ENCODE data around the gene ELAVL4.

Gene ELAVL4

DNA sequence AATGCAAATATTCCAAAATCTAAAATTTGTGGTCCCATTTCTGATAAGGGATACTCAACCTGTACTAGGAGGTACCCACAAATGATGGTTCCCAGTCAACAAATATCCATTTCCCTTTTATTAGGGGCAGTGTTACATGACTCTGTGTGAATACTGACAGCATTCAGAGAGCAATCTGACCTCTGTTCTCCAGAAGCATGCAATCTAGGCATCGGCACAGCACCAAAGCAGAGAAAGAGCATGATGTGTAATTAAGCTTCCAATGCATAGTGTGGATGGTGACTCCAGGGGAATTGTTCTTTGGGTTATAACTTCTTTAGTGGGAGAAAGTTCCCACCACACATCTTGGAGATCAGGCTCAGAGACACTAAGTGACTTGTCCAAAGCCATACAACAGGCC, 71.6 kb downstream of the ELAVL4 start:
- no peak for DNase-seq (ENCODE audit: low read depth)

DNA sequence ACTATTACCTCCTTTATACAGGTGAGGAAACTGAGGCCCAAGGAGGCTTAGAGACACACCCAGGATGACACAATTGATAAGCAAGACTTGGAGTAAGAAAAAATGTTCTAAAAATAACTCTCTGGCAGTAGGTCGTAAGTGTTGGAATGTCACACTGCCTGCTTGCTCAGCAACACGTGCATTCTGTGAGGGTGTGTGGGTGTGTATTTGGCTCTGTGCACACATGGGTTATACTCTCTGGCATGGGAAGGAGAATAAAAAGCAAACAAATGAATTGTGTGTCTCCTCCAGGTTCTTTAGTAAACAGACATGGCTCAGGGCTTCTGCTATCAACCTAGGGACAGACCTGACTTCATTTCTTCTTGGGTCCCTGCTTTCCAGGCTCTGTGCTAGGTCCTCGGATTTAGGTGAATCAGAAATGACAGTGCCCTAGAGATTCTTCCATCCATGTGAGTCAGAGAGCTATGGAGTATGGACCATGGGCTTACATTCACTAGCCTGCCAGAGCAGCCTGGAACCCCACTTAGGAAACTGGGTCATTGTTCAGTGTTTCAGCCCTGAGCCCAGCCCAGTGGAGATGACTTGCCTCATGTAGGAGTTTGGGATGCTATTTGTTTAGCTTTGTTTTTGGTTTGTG, 72.4 kb downstream of the ELAVL4 start:
- DNase-seq (ENCODE audit: low read depth): no peak

DNA sequence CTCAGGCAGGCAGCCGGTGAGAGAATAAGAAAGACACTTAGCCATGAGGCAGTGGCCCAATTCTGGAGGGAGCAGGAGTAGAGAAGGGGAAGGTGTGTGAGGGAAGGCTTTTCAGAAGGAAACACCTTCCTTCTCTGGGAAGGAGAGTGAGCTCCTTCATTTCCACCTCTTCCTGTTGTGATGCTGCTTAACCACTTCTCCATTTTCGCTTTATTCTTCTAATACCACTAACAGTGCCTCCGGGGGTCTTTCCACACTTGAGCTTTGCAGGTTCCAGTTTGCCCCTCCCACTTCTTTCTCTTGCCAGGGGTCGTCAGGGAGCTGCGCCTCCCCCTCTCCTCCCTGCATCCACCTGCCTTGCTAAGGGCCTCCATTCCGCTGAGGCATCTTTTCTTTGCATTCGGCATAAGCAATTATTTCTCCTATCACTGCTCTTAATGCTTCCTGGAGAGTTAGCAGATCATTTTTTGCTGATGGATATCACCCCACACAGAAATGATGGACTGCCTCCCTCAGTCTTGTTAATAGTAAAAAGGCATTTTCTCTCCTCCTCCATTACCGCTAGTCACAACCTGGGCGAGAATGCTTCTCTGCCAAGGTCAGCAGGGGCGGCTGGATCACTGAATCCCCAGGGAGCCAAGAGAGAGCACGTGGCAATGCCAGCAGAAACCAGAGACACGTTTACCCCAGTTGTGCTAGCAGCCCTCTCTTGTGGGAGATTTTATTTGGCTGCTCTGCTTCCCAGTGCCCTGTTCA, 74.8 kb downstream of the ELAVL4 start:
- no peak for DNase-seq (ENCODE audit: low read depth)

- DNase-seq (ENCODE audit: low read depth): no peak
Observed at GRCh38 chr1:50189369-50189768, 80.6 kb downstream of the ELAVL4 start.

DNA sequence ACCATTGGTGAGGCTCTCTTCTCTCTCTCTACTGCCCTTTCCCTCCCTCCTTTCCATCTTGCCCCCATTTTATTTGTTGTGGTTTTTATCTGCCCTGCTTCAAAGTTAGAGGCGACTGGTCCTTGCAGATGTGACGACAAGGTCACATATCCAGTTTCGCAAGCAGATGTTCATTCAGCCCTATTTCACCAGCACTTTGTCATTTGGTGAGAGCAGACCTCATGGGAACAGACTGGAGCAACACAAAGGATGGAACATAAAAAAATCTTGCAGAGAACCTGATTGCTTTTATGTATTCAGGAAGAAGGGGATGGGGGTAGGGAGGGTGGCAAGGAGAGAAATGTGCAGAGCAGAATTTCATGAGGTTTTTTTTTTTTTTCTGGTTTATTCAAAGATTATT, 84.3 kb downstream of the ELAVL4 start:
- DNase-seq (ENCODE audit: low read depth): no peak

DNA sequence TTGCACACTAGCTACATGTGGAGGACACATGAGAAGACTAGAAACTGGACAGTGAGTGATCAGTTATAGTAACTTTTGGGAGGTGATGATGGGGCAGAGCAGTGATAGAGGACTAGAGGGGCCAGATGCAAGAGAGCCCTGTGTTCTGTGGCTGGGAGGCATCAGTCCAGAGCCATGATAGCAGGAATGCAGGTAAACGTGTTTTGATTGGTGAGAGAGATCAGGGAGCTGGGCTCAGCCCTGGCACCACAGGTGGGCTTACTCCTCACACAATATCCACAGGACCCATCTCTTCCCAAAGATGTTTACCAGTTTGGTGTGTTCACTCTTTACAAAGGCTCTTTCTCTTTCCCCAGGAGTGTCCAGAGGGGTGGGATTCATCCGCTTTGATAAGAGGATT, 86.5 kb downstream of the ELAVL4 start:
- no peak for DNase-seq (ENCODE audit: low read depth)

GRCh38 chr1:50196081-50196480, 87.4 kb downstream of the ELAVL4 start:
- no peak for DNase-seq (ENCODE audit: low read depth)

DNA sequence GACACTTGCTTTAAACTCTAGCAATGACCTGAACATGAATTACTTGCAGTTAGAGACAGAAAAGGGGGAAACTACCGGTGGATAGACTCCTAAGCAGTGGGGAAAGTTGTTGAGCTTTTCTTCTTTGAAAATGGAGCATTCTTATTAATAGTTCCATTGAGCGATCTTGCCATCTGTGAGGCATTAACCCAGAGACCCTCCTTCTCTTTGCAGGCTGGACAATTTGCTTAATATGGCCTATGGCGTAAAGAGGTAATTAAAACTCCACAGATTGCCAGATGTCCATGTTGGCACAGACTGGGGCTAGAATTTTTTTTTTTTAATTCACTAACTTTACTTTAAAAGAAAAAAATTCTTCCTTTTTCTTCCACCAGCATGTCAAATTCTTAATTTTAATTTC, 88.5 kb downstream of the ELAVL4 start:
- DNase-seq (ENCODE audit: low read depth): no peak

GRCh38 chr1:50208315-50208714, 99.6 kb downstream of the ELAVL4 start:
- no peak for DNase-seq (ENCODE audit: low read depth)

DNA sequence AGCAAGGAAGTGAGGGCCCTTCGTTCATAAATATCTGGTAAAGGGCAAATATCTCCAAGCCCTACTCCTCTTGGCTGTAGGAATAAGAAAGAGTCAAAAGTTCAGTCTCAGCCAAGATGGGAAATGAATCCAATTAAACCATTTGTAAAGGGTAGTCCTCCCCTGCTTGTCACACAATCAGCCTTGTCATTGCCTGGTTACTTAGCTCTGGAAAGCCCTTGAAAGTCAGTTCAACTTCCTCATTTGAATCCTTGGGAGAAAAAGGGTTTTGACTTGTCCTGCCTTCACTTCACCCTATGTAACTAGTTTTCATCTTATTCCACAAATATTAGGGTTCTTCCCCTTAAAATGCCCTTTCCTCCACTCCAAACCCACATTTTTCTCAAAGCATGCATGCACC, 100.0 kb downstream of the ELAVL4 start:
- no peak for DNase-seq (ENCODE audit: low read depth)

DNA sequence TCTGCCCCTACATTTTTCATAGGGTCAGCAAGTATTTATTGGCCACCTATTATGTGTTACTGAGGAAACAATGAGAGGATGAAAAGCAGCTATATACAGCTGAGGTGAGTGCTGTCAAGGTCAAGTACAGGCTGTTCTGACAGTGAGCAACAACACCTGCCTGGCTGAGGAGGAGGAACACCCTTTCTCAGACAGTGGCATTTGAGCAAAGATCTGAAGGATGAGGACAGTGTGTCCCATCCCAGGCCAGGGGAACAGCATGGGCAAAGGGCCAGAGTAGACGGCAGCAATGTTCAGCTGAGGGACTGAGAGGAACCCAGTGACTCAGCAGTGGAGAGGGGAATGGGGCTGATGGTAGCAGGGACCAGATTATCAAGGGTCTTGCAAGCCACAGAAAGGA, 101.0 kb downstream of the ELAVL4 start:
- DNase-seq (ENCODE audit: low read depth): no peak

GRCh38 chr1:50213505-50213904, 104.8 kb downstream of the ELAVL4 start:
- DNase-seq (ENCODE audit: low read depth): no peak

DNA sequence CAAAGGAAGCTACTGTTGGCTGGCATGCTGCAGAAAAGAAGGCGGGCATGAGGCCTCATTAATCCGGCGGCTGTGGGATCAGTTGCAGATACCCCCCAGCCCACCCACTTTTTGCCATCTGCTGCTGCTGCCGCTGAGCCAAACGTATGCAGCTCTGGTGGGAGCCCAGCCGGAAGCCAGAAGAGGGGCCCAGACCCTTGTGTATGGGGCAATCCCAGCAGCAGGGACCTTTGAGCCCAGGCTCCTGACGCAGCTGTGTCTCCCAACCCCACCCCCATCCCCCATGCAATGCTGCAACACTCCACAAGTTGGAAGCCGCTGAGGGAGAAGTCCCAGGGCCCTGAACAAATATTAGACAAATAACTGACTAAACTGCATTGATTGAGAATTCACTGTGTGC, 106.0 kb downstream of the ELAVL4 start:
- DNase-seq (ENCODE audit: low read depth): no peak

DNA sequence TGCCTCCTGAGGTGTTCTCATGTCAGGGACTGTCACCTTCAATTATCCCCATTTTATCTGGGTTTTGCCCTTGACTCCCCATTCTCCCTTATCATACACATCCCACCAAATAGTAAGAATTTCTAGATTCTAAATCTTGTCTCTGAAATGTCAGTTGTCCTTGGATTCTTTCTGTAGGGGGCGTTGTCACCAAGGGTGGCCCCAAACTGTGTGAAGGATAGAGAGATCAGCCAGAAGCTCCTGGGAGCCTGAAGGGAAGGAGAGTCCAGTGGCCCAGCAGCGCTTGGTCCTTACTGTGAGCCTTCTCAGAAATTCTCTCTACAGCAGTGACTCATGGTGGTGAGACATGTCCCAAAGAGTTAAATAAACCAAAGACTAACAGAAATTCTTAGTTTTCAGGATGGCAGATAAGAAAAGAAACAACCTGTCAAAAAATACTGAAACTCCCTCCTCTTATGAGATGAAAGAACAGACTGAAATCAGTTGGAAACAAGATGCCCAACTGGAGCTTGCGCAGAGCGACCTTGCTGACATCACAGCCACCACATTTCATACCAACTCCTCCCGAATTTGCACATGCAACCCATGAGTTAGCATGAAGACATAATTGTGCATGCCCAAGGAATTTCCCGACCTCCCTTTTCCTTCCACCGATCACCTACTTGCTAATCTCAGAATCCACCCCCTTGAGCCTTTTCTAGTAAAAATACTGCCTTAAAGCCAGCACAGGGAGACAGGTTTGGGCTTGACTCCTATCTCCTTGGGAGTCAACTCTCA, 109.8 kb downstream of the ELAVL4 start:
- no peak for DNase-seq (ENCODE audit: low read depth)

GRCh38 chr1:50228871-50229384, 120.2 kb downstream of the ELAVL4 start:
- DNase-seq (ENCODE audit: low read depth): no peak

DNA sequence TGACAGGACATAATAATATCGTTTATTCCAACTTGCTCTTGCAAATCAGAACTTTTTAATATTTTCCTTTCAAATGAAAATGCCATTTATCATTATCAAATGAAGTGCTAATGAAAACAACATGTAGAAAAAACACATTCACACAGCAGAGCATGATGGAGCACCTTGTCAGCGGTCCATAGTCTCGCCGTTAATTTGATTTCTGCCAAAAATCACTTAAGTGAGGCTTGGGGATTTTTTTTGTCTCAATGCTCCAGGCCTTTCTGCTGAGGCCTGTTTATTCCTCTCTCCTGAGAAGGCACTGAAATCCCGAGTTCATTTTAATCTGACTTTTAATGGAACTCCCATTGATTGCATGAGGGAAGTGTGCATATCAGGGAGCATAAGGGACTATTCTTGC, 122.5 kb downstream of the ELAVL4 start:
- no peak for DNase-seq (ENCODE audit: low read depth)

GRCh38 chr1:50232336-50232735, 123.6 kb downstream of the ELAVL4 start:
- no peak for DNase-seq (ENCODE audit: low read depth)

GRCh38 chr1:50236656-50237055, 127.9 kb downstream of the ELAVL4 start:
- no peak for DNase-seq (ENCODE audit: low read depth)

- DNase-seq (ENCODE audit: low read depth): no peak
Observed at GRCh38 chr1:50237056-50237455, 128.3 kb downstream of the ELAVL4 start.

DNA sequence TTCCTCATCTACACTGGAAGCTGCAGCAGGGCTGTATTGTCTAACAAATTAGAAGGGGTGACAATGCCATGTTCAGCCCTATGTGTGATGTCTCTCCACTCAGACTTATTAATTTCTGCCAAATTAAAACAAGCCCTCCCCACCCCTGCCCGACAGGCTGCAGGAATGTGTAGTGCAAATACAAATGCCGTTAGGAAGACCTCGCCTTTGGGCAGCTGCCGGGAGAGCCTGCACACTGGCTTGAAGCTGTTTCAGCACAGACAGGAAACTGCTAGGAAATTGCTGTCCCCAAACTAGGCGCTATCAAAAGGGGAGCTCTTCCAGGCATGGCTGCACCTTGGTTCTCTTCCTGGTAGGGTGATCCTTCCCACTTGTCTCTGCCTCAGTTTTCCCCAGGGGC, 135.2 kb downstream of the ELAVL4 start:
- DNase-seq (ENCODE audit: low read depth): no peak

DNA sequence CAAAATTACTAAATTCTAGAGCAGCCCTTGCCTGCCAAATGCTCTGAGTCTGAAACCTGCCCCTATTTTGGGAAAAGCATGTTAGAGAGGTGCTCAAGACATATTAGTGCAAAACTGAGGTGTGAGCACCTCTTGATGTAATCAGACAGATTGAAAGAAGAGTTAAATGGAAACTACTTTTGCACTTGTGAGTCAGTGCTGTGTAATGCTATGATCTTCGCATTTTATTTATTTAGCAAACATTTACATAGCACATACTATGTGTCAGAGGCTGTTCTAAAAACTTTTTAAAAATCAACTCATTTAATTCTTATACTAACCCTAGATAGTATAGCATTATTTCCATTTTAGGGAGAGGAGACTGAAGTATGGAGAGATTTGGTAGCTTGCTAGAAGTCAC, 138.1 kb downstream of the ELAVL4 start:
- no peak for DNase-seq (ENCODE audit: low read depth)

- no peak for DNase-seq (ENCODE audit: low read depth)
Observed at GRCh38 chr1:50251702-50252101, 143.0 kb downstream of the ELAVL4 start.

DNA sequence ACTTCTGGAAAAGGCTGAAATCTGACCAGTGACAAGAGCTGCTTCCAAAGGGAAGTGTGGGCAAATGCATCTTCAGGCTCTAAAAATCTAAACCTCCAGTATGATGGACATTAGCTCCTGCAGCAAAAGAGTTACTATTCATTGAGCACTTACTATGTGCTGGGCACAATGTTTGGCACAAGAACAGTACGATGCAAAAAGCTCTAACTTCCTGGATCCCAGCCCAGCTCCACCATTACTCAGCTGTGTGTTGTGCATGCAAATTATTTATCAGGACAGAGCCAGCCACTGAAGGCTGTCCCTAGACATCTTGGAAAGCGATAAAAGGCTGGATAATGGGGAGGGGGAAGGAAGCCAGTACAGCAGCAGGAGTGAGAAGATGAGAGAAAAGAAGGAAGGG, 143.5 kb downstream of the ELAVL4 start:
- no peak for DNase-seq (ENCODE audit: low read depth)
